SK-N-SH (cell line): Measurements from ENCODE around the gene MRPL12.

Experiments
- CTCF ChIP-seq: fragments of 200-600 bp; sonication (generic); IDR thresholded peaks from 2 replicates; pipeline ENCODE4 v1.6.1; 2017; ENCODE audit warnings: antibody characterized with exemption, mild to moderate bottlenecking, moderate library complexity
- POLR2AphosphoS5 ChIP-seq: IDR thresholded peaks from 2 replicates; pipeline ENCODE4 v1.6.1; 2012; ENCODE audit warnings: low read depth, low read length
- RAD21 ChIP-seq: IDR thresholded peaks from 2 replicates; pipeline ENCODE4 v1.6.1; 2012; ENCODE audit warnings: mild to moderate bottlenecking, low read length
- REST ChIP-seq: IDR thresholded peaks from 2 replicates; pipeline ENCODE4 v1.6.1; 2012; ENCODE audit warnings: mild to moderate bottlenecking, low read depth, low read length, moderate library complexity
- TEAD4 ChIP-seq: IDR thresholded peaks from 2 replicates; pipeline ENCODE4 v1.4.0; 2012; ENCODE audit warnings: mild to moderate bottlenecking, borderline replicate concordance; ENCODE audit not compliant: insufficient read depth

GRCh38 chr17:81738801-81739393, 35.7 kb downstream of the MRPL12 start:
- TF ChIP-seq TEAD4 (no peak), RAD21 (no peak), CTCF (no peak), POLR2AphosphoS5 (no peak), REST (no peak)
